ENCODE results near the gene MLLT1.
A peak's percentile ranks its signal among the peaks of the same experiment; 100 is the strongest.

The MLLT1 gene

DNA sequence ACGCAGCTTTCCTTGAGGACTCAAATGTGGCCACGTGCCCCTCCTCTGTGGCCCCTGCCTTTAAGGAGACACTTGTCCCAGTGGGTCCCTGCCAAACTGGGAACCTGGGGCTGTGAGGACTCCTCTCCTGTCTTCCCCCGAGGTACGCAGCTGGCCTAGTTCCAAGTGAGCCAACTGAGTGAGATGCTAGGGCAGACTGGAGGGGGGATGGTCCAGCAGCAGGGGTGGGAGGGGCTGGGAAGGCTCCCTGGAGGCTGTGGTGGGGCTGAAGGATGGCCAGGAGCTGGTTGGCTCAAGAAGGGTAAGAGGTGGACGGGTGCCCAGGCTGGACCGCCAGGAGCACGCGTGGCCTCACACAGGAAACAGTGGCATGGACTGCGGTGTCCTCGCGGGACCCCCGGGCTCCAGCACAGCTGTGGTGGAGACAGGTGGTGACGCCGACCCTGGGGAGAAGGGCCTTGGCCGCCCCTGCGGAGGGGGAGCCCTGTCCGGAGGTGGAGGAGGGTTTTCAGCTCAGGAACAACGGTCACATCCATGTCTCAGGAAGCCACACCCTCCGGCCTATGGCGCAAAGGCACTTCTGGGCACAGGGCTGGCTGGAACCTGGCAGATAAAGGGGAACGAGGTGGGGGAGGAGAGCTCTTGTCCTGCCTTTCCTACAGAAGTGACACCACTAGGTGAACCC is 45.8 kb downstream of the MLLT1 start:
- DNase-seq, result no peak

DNA sequence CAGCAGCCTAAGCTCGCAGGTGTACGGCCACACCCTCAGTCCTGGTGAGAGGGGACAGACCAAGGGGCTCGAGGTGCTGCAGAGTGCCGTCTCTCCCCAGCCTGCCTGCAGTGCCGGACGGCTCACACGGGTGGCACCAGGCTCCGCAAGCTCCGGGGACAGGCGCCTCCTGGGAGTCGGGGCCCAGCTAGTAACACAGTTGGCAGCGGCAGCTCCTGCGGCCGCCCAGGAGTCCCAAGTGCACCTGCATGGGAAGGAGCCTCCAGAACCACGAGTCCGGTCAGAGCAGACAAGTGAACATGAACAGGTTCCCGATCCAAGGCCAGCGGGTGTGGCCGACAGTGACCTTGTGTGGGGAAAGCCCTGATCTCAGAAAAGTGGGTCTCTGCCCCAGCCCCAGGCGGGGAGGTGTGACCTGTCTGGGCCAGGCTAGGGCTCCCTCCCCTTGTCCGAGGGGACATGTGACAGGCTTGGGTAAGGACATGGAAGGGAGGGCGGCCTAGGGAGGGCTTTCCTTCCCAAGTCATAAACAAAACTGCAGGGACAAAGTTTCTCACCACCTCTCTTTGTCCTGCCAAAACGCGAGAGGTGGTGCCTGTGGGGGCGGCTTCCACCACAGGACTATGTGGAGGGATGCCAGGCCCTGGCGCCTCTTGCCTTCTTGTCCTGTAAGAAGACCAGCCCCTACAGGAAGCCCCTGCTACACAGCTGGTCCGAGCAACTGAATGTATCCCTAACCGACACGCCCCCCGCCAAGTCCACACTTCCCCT is 46.5 kb downstream of the MLLT1 start:
- DNase-seq, result no peak

DNA sequence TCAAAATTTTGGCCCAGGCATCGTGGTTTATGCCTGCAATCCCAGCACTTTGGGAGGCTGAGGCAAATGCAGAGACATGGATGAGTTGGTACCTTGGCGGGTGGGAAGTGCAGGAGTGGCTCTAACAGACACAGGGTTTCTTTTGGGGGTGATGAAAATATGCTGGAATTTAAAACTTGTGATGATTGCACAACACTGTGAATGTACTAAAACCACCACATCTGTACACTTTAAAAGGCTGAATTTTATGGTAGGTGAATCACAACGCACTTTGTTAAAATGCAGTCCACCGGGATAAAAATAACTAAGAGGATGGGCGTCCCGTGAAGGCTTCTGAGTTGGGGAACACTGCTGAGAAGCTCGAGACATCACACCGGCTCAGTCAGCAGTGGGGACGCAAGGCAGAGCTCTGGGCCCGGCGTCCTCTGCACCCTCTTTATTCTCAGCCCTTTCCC is 47.1 kb downstream of the MLLT1 start:
- DNase-seq, result no peak

DNA sequence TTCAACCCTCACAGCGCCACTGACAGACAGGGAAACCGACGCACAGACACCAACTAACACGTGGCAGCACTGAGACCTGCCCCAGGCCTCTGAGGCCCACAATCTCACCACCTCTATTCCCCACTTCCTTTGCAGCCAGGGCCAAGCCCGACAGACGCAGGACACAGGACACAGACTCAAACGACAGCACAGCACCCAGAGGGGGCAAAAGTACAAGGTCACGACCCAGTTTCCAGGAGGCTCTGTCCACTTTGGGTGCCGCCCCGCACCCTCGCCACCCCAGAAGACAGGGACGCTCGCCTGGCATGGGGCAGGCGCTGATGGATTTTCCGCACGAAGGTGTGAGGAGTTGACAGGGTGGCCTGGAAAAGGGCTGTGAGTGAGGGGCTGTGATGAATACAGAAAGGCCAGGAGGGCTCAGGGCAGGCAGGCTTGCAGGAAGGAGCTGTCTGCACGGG is 48.8 kb downstream of the MLLT1 start:
- no peak for DNase-seq

DNA sequence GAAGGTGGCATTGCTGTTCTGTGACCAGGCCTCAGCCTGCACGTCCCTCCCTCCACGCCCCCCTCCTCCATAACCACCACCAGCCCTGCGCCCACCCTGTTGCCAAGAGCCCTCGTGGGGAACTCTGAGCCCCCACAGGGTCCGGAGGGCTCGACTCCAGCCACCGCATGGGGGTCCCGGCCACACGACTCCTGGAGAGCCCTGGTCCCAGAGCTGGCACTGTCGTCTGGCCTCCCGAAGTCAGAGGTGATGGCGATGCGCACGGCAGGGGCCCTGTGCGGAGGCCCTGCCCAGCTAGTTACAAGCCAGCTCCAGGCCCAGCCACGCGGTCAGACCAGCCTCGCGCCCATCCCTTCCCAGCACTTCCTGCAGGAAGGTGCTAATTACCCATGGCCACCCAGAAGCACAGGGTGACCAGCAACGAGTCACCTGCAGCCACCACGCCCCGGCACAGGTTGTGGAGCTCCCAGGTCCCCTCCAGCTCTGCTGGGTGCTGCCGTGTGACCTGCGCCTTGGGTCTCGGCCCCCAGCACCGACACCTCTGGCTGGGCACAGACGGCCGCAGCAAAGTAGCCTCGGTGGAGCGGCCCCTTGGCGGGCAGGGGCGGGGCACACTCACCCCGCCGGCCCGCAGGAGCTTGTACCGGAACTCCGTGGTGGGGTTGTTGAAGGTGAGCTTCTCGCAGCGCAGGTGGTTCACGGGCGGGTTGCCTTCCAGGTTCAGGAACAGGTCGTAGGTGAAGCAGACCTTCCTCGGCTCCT is 49.6 kb downstream of the MLLT1 start:
- no peak for DNase-seq

DNA sequence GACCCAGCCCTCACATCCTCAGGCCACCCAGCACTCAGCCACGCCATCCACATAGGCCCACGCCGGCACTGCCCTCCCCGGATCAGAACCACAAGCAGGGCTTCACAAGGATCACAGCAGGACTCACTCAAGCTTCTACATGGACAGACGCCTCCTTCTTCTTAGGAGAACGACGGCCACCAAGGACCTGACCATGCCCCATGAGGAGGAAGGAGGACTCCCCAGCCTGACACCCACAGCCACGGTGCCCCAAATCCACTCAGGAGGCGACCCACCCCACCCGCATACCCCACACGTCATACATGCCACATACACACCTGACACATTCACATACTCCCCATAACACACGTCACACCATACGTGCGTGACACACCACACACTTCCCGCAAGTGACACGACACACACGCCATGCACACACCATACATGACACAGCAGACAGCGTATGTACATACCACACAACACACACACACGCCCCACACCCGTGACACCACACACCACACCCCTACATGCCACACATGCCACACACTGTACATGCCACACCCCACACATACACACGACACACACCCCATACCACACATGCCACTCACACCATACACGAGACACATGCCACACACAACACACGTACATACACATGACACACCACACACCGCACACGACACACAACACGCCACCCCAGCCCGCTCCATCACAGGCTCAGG is 50.4 kb downstream of the MLLT1 start:
- DNase-seq, result no peak

DNA sequence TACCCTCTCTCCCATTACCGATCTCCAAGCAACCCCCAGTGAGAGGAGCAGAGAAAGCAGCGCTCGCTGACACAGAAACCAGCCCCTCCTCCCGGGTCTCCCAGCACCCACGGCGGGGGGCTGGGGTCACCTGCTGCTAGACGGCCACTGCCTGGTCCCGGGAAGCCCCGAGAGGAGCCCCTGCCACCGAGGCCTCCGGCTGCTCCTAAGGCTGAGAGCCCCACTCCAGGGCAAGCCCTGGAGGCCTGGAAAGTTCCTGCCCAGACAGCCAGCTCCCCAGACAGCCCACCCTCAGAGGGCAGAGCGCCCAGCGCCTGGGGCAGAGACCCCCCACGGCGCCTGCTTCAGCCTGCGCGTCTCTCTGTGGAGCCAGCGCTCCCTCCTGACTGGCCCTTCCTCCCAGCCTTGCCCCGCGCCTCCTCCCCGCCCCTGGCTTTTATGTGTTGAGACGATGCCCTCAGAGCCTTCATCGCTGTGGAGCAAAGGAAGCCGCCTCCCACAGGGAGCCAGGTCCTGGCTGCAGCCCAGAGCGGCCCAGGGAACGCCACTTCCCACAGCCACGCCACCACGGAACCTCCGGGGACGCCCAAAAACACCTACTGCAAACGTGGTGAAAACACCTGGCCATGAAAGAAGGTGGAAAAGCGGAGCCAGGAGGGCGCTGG is 51.1 kb downstream of the MLLT1 start:
- DNase-seq, result no peak

DNA sequence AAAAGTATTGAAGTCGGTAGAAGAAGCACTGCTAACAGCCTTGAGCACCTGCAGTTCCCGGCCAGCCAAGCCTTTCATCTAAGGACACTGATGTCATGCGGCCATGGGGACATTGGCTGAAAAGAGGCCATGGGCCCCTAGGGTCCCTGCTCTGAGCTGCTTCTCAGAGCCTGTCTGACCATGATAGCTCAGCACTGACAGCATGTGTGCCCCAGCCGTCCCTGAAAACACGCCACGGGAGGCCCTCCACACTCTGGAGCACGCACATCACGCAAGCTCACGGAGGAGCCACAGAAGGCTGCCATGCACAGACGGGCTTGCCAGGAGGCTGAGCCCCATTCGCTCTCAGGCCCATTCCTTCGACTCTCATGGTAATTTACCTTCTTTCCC is 51.8 kb downstream of the MLLT1 start:
- DNase-seq, result no peak

DNA sequence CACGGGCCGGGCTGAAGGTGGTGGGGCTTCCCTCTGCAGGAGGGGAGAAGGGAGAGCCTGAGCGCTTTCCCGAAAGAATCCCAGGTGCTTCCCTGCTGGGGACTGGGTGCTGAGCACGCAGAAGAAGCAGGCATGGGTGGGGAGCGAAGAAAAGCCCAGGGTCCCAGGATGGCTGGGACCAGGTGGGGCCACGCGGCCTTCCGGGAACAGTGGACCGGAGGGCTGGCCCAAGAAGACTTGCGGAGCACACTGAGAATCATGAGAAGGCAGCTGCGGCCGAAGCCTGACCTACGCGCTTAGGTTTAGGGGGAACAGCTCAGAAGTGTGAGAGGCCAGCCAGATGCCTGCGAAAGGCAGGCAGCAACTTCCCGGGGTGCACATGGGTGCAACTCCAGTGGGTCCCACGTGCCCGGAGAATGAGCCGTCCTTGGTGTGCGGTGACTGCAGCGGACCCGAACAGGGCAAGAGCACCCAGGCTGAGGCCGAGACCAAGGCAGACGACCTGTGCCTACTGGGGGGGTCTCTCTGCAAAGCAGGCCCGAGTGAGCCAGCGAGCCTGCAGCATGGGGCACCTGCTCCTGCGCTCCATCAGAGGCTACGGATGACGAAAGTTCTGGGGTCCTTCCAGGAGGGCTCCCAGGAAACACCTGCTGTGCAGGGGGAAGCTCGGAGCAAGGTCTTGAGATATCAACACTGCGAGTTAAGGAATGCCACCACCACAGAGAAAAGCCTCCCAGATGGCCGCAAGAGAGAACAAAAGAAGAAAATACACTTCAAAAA is 52.4 kb downstream of the MLLT1 start:
- no peak for DNase-seq

DNA sequence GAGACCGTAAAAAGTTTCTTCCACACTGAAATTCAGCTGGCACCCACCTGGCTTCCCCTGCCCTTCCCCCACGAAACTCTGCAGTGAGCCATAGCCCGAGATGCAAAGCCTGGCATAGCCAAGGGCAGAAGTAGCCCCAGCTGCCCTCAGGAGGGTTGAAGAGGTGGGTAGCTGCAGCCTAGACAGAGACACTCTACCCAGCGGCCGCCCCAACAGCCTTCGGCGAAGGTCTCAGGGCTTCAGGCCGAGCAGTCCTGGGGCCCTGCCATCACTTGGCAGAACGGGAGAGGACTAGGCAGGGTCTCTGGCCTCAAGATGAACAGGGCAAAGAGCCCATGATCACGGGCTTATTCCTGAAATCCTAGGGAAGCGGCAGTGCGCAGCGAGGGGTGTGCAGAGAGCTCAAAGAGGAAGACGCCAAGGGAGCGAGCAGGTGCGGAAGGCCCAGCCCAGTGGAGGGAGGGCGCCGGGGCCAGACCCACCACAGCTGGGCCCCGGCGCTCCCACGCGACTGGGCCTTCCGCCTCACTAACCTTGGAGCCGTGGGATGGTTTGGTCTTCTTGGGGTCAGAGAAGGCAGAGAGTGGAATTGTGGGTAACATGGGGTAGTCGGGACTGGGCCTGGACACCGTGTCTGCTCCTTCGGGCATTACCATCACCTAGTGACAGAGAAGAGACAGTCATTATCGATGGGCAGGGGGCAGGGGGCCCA is 53.2 kb downstream of the MLLT1 start:
- no peak for DNase-seq

DNA sequence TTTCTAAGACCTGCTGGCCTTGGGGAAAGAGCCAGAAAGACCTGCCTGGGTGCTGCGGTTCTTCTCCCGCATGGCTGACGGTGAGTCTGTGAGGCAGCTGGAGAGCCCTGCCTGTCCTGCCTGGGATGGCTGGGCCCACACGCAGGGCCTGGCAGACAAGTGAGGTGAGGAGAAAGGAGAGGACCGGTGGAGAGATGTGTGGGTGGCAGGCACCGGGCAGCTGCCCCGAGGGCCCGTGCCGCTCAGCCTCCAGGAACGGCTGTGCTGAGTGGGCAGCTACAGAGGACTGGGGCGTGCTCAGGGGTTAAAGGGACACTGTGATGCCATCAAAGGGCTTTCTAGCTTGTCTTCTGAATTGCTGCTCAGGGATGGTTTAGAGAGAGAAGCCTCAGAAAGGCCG is 53.8 kb downstream of the MLLT1 start:
- DNase-seq, result no peak

DNA sequence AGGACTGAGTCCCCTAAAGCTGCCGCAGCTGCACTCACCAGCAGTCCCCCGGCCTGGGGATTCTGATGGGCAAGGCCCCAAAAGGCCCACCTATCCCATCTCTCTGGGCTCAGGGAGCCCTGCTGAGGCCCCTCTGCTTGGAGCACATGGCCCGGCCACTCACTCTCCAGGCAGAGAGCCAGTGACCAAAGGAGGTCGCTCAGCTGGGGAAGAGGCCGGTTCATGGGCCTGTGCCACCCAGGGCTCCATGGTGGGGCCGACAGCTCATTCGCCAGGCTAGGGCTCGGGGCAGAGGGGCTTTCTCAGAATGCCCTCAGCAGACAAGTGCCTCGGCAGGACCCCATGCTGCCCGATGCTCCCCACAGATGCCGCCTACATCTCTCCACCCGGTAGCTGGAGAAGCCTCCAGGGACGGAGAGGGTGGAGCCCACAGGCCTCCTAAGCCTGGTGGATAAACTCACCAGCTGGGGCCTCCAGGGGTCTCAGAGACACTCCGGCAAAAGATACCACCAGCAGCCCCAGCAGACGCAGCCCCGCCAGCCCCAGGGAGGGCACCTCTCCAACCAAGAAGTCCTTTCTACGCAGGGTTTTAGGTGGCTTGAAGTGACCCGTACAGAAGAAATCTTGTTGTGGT is 54.4 kb downstream of the MLLT1 start:
- DNase-seq, result no peak

DNA sequence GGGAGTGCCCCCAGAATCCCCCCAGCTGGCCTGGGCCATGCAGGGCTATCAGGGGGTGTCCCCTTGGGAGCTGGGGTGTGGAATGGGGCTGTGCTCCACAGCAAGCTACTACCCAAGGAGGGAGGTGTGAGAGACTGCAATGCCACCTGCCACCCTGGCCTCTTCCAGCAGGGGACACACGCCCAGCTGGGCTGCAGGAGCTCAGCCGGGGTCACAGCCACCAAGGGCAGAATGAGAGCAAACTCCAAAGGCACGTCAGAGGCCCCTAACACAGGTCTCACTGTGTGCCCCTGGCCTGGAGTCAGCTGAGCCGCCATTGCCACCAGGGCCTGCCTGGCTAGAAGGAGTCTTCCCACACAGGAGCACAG is 55.5 kb downstream of the MLLT1 start:
- no peak for DNase-seq

DNA sequence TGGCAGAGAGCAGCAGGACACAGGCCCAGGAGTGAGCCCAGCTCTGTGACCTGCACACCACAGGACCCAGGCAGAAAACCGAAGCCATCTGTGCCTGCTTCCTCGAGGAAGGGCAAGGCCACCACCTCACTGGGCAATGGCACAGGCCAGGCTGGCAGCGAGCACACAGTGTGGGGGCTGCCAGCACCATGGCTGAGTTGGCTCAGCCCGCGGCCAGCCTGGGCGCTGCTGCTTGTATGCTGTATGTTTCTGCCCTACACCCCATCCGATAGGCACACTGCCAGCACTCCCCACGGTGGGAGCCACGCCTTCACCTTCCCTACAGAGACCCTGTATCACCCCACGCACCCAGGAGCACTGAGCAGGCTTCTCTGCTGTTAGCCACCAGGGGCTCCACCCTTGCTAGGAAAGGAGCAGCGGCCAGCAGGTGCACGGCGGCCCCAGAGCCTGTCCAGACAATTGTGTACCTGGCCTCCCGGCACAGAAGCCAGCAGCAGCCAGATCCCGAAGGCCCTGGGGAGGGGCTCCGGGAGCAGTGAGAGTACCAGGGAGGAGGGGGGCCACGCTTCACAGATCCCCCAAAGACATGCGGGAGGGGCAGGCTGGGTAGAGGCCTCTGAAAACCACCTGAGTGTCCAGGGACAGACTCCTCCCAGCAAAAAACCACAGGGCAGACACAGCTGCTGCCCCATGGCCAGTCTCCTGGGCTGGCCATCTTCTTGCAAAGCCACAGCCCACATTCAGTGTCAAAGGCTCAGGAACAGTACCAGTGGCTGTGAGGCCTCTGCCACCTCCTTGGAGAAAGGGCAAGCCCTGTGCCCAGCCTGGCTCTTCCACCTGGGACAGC is 56.1 kb downstream of the MLLT1 start:
- peak; percentile 11 to 25 for DNase-seq

DNA sequence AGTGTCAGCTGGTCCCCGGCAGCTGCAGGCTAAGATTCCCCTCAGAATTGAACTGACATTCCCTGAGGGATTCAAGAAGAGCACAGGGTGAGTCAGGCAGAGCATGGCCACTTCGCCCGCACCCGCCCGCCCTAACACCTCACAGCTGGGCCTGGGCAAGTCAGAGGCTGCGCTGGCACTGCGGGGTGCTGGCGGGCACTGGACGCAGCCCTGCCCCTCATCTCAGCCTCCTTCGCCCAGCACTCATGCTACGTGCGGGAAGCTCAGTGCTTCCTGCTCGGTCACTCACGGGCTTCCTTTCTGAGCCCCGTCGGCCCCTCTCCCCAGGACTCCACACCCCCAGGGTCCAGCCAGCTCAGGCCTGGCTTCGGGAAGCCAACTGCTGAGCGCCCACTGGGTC is 56.9 kb downstream of the MLLT1 start:
- DNase-seq, result no peak

DNA sequence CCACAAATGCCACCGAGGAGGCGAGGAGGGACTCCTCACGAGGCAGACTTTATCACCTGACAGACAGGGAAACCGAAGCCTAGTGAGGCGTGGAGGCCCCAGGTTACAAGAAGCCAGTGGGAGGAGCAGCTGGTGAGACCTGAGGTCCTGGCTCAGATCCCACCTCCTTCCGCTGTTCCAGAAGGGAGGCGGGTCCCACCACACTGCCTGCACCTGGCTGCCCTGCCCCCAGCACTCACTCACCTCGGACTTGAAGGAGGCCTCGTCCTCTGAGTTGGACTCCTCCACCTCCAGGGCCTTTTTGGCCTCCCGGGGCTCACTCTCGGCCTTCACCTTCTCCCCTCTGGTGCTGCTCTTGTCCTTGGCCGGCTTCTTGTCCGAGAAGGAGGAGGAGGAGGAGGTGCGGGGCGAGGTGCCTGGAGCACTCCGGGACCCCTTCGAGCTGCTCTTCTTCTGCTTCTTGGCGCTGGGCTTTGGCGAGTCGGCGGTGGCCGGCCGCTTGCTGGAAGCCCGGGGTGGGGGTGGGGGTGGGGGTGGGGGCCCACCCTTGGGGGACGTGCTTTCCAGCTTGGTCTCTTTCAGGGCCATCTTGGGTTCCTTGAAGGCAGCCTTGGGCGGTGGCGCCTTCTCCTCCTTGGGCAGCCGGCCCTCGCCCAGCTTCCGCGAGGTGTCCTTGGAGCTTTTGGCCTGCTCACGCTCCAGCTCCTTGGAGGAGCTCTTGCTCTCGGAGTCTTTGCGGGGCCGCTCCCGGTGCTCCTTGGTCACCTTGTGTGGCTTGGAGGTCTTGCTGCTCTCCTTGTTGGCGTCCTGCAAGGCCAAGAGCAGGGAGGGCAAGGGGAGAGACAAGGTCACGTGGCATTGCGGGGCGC is 57.7 kb downstream of the MLLT1 start:
- DNase-seq, result no peak

DNA sequence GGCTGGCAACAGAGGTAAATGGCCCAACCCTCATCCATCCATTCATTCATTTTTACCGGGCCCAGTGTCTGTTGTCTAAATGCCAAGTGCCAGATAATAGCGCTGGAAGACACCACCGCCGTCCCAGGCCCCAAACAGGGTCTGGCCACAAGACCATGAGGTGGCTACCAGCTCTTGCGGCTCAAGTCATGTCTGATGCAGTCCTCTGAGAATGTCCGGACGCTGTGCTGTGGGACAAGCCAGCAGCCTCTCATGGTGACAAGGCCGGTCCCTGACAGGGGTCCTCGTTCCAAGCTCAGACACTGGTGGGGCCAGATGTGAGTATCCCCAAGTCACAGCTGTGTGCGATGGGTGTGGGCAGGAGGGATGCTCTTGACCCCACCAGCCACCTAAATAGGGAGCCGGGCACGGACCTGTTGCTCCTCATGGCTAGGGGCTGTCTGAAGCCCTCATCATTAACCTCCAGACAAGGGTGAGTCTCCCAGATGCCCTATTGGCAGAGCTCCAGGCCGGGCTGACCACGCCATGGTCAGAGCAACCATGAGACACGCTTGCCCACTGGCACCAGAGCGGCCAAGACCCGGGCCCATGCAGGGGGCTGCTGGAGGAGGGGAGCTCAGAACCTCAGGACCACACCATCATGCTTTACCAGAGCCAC is 58.4 kb downstream of the MLLT1 start:
- no peak for DNase-seq

Measured in NCI-H187 (cell line).